Erythroblast (primary cell): Measurements from ENCODE around the gene BMP6.

Experiments
- GATA1 ChIP-seq: IDR thresholded peaks from 2 replicates; pipeline ENCODE4 v1.6.1; 2011; ENCODE audit warnings: low read depth, mild to moderate bottlenecking, control low read depth, low read length, moderate library complexity
- POLR2A ChIP-seq: IDR thresholded peaks from 2 replicates; pipeline ENCODE4 v1.6.1; 2011; ENCODE audit warnings: mild to moderate bottlenecking, low read length

DNA sequence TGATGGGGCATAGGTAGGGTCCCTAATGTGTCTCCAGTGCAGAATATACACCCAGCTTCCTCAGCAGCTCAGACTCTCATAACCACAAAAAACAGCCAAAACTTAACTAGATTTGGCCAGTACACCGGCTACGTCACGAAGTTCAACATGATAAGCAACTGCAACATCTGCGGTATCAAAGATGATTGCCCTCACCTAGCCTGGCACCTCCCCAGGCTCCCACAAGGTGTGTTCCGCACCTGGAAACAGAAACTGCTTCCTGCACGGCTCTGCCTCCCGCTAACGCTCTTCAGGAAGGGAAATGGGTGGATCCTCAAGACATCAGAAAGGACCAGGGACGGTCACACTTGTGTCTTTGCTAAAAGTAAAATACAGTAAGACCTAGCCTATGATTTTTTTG is 175.2 kb downstream of the BMP6 start:
- TF ChIP-seq POLR2A, result no peak
- no peak for TF ChIP-seq GATA1
